HUES64 (cell line): ENCODE measurements around the gene SCGB1A1.

ENCODE experiments used
- H3K27ac ChIP-seq: 2 replicates; pipeline ENCODE4 v1.7.0; 2013; ENCODE audit warnings: low read depth, low read length, inconsistent platforms
- H3K27me3 ChIP-seq: 2 replicates; pipeline ENCODE4 v1.6.1; 2013; ENCODE audit warnings: mild to moderate bottlenecking, low read length; ENCODE audit not compliant: insufficient read depth
- H3K36me3 ChIP-seq: 2 replicates; pipeline ENCODE4 v1.6.1; 2013; ENCODE audit warnings: mild to moderate bottlenecking, low read length; ENCODE audit not compliant: insufficient read depth
- H3K4me1 ChIP-seq: 2 replicates; pipeline ENCODE4 v1.6.1; 2013; ENCODE audit warnings: mild to moderate bottlenecking, low read length, moderate library complexity; ENCODE audit not compliant: insufficient read depth
- H3K4me3 ChIP-seq: 2 replicates; pipeline ENCODE4 v1.5.1; 2013; ENCODE audit warnings: mild to moderate bottlenecking, low read length, moderate library complexity
- H3K9ac ChIP-seq: 2 replicates; pipeline ENCODE4 v1.6.1; 2013; ENCODE audit warnings: mild to moderate bottlenecking, low read depth, low read length
- H3K9me3 ChIP-seq: 2 replicates; pipeline ENCODE4 v1.6.1; 2013; ENCODE audit warnings: low read depth, low read length; ENCODE audit not compliant: insufficient read depth
- WGBS: fragments of 150-250, 120-280 bp; methylation state at CpG from one replicate; pipeline ENCODE4 v1.1.7; 2013; ENCODE audit warnings: missing lambda C conversion rate; 5-methylcytosine and 5-hydroxymethylcytosine counted together

Gene SCGB1A1

GRCh38 chr11:62468577-62468976 lies 49.7 kb downstream of the SCGB1A1 start:
- H3K27ac ChIP-seq = no peak overlapping the region
- WGBS = 93% methylated on average over 2 of the region's 2 CpGs
- H3K4me1 ChIP-seq = no peaks in the 10 kb centered on the region; the same call in 1 of the 2 replicates
- no peaks in the 10 kb centered on the region for H3K9me3 ChIP-seq
- H3K4me3 ChIP-seq = no peak overlapping the region
- H3K36me3 ChIP-seq = no peaks in the 10 kb centered on the region
- H3K27me3 ChIP-seq = no peaks in the 10 kb centered on the region
- H3K9ac ChIP-seq = no peak overlapping the region

DNA sequence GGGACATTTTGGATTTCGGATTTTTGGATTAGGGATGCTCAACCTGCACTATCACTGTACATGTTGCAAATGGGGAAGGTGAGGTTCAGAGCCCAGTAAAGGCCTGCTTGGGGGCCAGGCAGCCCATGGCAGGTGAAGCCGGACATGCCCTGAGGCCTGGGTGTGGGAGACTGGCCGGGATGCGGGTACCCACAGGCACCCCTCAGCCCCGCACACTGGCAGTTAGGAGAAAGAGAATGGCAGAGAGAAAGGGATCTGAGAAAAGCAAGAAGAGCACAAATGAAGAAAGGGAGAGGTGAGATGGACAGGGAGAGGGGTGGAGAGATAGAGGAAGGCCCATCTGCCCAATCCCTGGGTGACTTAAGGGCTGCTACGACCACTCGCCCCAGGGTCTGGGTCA lies 52.8 kb downstream of the SCGB1A1 start:
- Histone ChIP-seq H3K27me3 (no peaks in the 10 kb centered on the region), H3K4me1 (no peaks in the 10 kb centered on the region; the same call in 1 of the 2 replicates), H3K27ac (no peak overlapping the region), H3K36me3 (no peaks in the 10 kb centered on the region), H3K9ac (no peak overlapping the region), H3K9me3 (no peaks in the 10 kb centered on the region), H3K4me3 (no peak overlapping the region)
- 92% methylated on average over 7 of the region's 7 CpGs for WGBS

GRCh38 chr11:62472063-62472884 lies 53.4 kb downstream of the SCGB1A1 start:
- H3K9me3 ChIP-seq = no peaks in the 10 kb centered on the region
- no peak overlapping the region for H3K27ac ChIP-seq
- H3K9ac ChIP-seq = no peak overlapping the region
- no peaks in the 10 kb centered on the region; the same call in 1 of the 2 replicates for H3K4me1 ChIP-seq
- 82% methylated on average over 9 of the region's 9 CpGs for WGBS
- H3K27me3 ChIP-seq = no peaks in the 10 kb centered on the region
- no peak overlapping the region for H3K4me3 ChIP-seq
- H3K36me3 ChIP-seq = no peaks in the 10 kb centered on the region
